Measurements from ENCODE around the gene FOXP1. TPM values are rescaled to one million over a fixed set of nuclear protein-coding genes. Genes with fewer than 3 reads are reported as not detected.

Gene FOXP1
- total and polyA plus RNA-seq, 2 of the 13 experiments (the other 11 are each of a cell fraction or from before 2014, with no cell fraction given), result 40.4 to 59.0 TPM

DNA sequence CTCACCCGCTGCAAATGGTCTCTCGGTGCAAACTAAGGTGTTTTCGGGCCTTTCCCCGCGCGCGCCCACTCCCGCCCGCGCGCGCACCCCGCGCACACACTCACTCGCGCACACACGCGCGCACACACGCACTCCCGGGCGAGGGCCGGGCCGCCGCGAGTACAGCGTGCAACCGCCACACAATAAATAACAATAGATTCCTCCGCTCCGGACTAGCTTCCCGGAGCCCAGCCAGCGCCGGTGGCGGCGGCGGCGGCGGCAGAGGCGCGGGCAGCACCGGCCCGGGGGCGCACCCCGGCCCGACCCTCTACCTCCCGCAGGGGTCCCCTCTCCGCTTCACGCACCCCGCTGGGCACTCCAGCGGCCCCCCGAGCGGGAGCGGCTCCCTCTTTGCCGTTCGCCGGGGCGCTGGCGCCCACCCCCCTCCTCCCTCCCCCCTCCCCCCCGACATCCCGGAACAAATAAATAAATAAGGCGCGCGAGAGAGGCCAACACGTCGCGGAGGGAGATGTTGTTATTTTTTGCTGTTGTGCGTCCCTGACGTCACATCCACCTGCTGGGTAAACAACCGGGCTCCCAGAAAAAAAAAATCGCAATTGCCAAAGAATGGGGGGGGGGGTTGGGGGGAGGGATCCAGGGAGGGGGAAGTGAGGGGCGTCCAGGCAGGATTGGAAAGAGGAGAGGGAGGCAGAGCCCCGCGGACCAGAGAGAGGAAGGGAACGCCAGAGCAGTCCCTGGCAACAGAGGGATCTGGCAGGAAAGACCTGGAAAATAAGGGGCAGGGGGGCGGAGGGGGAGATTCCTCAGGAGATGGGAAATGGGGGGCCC, at the start of gene FOXP1 (continued):
- TF ChIP-seq ZFP36L1 (CRISPR knock-in tag; IDR thresholded peaks at IDR 0.05) (no peak), NR2F1 (CRISPR knock-in tag; IDR thresholded peaks at IDR 0.05) (no peak), POGZ (CRISPR knock-in tag; IDR thresholded peaks at IDR 0.05) (no peak), KDM1A (CRISPR knock-in tag; IDR thresholded peaks at IDR 0.05) (no peak), THRA (CRISPR knock-in tag; IDR thresholded peaks at IDR 0.05; ENCODE audit: borderline replicate concordance) (no peak), U2AF2 (IDR thresholded peaks at IDR 0.05; ENCODE audit: low read depth, low read length) (no peak), ZNF101 (CRISPR knock-in tag; IDR thresholded peaks at IDR 0.05; ENCODE audit: borderline replicate concordance, low read depth) (no peak), RFX5 (IDR thresholded peaks at IDR 0.05; ENCODE audit: low read depth, low read length) (no peak), MTA1 (CRISPR knock-in tag; IDR thresholded peaks at IDR 0.05; ENCODE audit: borderline replicate concordance) (0 out of 2 replicates have a peak, but pooled peaks have one; percentile 52), NRL (CRISPR knock-in tag; IDR thresholded peaks at IDR 0.05; ENCODE audit: borderline replicate concordance) (no peak), ZNF709 (CRISPR knock-in tag; IDR thresholded peaks at IDR 0.05) (no peak), HNF4A (CRISPR knock-in tag; IDR thresholded peaks at IDR 0.05) (no peak), TBL1XR1 (IDR thresholded peaks at IDR 0.05; ENCODE audit: borderline replicate concordance, low read length, partially characterized antibody) (no peak), KDM3A (CRISPR knock-in tag; IDR thresholded peaks at IDR 0.05; ENCODE audit: low read depth) (no peak), DBP (CRISPR knock-in tag; IDR thresholded peaks at IDR 0.05; ENCODE audit: not compliant biosample characterization) (no peak), SATB2 (CRISPR knock-in tag; IDR thresholded peaks at IDR 0.05) (peak; percentile 59; the same call in 1 of the 2 replicates), SP4 (CRISPR knock-in tag; IDR thresholded peaks at IDR 0.05) (no peak), SRY (CRISPR knock-in tag; IDR thresholded peaks at IDR 0.05) (no peak), AKAP8 (CRISPR knock-in tag; IDR thresholded peaks at IDR 0.05) (peak; percentile 6; the same call in 1 of the 2 replicates), ZNF446 (CRISPR knock-in tag; IDR thresholded peaks at IDR 0.05) (no peak)
- TF ChIP-seq, protein P1, sequence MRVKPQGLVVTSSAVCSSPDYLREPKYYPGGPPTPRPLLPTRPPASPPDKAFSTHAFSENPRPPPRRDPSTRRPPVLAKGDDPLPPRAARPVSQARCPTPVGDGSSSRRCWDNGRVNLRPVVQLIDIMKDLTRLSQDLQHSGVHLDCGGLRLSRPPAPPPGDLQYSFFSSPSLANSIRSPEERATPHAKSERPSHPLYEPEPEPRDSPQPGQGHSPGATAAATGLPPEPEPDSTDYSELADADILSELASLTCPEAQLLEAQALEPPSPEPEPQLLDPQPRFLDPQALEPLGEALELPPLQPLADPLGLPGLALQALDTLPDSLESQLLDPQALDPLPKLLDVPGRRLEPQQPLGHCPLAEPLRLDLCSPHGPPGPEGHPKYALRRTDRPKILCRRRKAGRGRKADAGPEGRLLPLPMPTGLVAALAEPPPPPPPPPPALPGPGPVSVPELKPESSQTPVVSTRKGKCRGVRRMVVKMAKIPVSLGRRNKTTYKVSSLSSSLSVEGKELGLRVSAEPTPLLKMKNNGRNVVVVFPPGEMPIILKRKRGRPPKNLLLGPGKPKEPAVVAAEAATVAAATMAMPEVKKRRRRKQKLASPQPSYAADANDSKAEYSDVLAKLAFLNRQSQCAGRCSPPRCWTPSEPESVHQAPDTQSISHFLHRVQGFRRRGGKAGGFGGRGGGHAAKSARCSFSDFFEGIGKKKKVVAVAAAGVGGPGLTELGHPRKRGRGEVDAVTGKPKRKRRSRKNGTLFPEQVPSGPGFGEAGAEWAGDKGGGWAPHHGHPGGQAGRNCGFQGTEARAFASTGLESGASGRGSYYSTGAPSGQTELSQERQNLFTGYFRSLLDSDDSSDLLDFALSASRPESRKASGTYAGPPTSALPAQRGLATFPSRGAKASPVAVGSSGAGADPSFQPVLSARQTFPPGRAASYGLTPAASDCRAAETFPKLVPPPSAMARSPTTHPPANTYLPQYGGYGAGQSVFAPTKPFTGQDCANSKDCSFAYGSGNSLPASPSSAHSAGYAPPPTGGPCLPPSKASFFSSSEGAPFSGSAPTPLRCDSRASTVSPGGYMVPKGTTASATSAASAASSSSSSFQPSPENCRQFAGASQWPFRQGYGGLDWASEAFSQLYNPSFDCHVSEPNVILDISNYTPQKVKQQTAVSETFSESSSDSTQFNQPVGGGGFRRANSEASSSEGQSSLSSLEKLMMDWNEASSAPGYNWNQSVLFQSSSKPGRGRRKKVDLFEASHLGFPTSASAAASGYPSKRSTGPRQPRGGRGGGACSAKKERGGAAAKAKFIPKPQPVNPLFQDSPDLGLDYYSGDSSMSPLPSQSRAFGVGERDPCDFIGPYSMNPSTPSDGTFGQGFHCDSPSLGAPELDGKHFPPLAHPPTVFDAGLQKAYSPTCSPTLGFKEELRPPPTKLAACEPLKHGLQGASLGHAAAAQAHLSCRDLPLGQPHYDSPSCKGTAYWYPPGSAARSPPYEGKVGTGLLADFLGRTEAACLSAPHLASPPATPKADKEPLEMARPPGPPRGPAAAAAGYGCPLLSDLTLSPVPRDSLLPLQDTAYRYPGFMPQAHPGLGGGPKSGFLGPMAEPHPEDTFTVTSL (CRISPR knock-in tag; IDR thresholded peaks at IDR 0.05; ENCODE audit: borderline replicate concordance), result no peak
